Endothelial cell of umbilical vein (primary cell): ENCODE data around the gene CDK5R2. TPM values are rescaled to one million over a fixed set of nuclear protein-coding genes. Genes with fewer than 3 reads are reported as not detected.

Source experiments
- BruUV-seq: library from RNA; stranded (reverse); fragments of 400-500 nt; replicated peaks from 2 replicates; lab custom pipeline; 2021; lab: Mats Ljungman, UMichigan
- CTCF ChIA-PET: fragments of 300-600, 350-600 bp; sonication (Branson Sonifier 250); formaldehyde crosslinking; loops from one replicate; lab custom pipeline; 2021; ENCODE audit warnings: antibody characterized with exemption, inconsistent platforms; lab: Charles Lee
- POLR2A ChIA-PET: fragments of 300-600, 350-600 bp; sonication (Branson Sonifier 250); formaldehyde crosslinking; loops from one replicate; lab custom pipeline; 2021; ENCODE audit warnings: antibody characterized with exemption, inconsistent platforms; lab: Charles Lee
- DNase-seq: peaks from one replicate; pipeline ENCODE4 v3.0.0-alpha.2; 2011; ENCODE audit warnings: low read depth, low spot score
- FAIRE-seq: peaks from 2 replicates; lab custom pipeline; 2011; peaks lifted over from hg19 to GRCh38; lab: Jason Lieb, UNC
- H2AFZ ChIP-seq: 2 replicates; pipeline ENCODE4 v1.6.0; 2012; ENCODE audit warnings: low read depth, low read length, control low read depth, inconsistent platforms
- H3K27ac ChIP-seq: 2 replicates; pipeline ENCODE4 v1.5.1; 2011; ENCODE audit warnings: low read depth, mild to moderate bottlenecking, control low read depth, low read length, moderate library complexity; ENCODE audit not compliant: insufficient read depth
- H3K27me3 ChIP-seq, 2 experiments: 2 replicates each; pipeline versions ENCODE4 v1.6.0 to v1.6.1; 2011; ENCODE audit warnings: low read length in 2 of 2, mixed read lengths in 1 of 2; ENCODE audit not compliant: control insufficient read depth in 2 of 2, insufficient read depth in 2 of 2
- H3K36me3 ChIP-seq, 2 experiments: 2 replicates in 1 of 2; 3 replicates in 1 of 2; pipeline ENCODE4 v1.5.1; 2011; ENCODE audit warnings: low read length in 2 of 2, mild to moderate bottlenecking in 1 of 2, moderate library complexity in 1 of 2; ENCODE audit not compliant: control insufficient read depth in 2 of 2, insufficient read depth in 2 of 2; ENCODE audit errors: extremely low read depth in 1 of 2
- H3K4me1 ChIP-seq: 3 replicates; pipeline ENCODE4 v1.5.1; 2011; ENCODE audit warnings: mild to moderate bottlenecking, low read length; ENCODE audit not compliant: control insufficient read depth, insufficient read depth; ENCODE audit errors: extremely low read depth
- H3K4me2 ChIP-seq: 2 replicates; pipeline ENCODE4 v1.6.1; 2011; ENCODE audit warnings: low read length, control low read depth, mixed read lengths; ENCODE audit not compliant: insufficient read depth
- H3K4me3 ChIP-seq, 3 experiments: fragments of 200-600 bp in 1 of 3; sonication (generic), shearing (Covaris generic) in 1 of 3; replicated peaks in 1 of 3; 2 replicates each; pipeline ENCODE4 v1.5.1; 2011 to 2016; ENCODE audit warnings: control low read depth in 3 of 3, low read length in 3 of 3, mild to moderate bottlenecking in 2 of 3, inconsistent platforms in 1 of 3, low read depth in 1 of 3, moderate library complexity in 1 of 3; ENCODE audit not compliant: insufficient read depth in 1 of 3
- H3K79me2 ChIP-seq: 2 replicates; pipeline ENCODE4 v1.6.0; 2012; ENCODE audit warnings: low read length, inconsistent platforms; ENCODE audit not compliant: control insufficient read depth, insufficient read depth
- H3K9ac ChIP-seq: replicated peaks from 2 replicates; pipeline ENCODE3; 2011; ENCODE audit warnings: low read length, control low read depth; ENCODE audit not compliant: insufficient read depth; ENCODE audit errors: extremely low read depth
- H3K9me1 ChIP-seq: replicated peaks from 3 replicates; pipeline ENCODE4 v1.6.0; 2011; ENCODE audit warnings: mild to moderate bottlenecking, low read length; ENCODE audit not compliant: control insufficient read depth, insufficient read depth; ENCODE audit errors: extremely low read depth
- H3K9me3 ChIP-seq: replicated peaks from 2 replicates; pipeline ENCODE4 v1.5.1; 2012; ENCODE audit warnings: low read length, inconsistent platforms; ENCODE audit not compliant: control insufficient read depth, insufficient read depth
- H4K20me1 ChIP-seq: replicated peaks from 2 replicates; pipeline ENCODE3; 2011; ENCODE audit warnings: mild to moderate bottlenecking, low read length; ENCODE audit not compliant: control insufficient read depth, insufficient read depth; ENCODE audit errors: extremely low read depth
- EZH2 ChIP-seq: IDR thresholded peaks from 2 replicates; pipeline ENCODE4 v1.6.1; 2012; ENCODE audit warnings: borderline replicate concordance, low read depth, mild to moderate bottlenecking, moderate library complexity, low read length, inconsistent platforms; ENCODE audit not compliant: severe bottlenecking
- FOS ChIP-seq: IDR thresholded peaks from 2 replicates; pipeline ENCODE4 v1.6.1; 2011; ENCODE audit warnings: mild to moderate bottlenecking, low read length, moderate library complexity, borderline replicate concordance; ENCODE audit not compliant: insufficient read depth
- GATA2 ChIP-seq: IDR thresholded peaks from 2 replicates; pipeline ENCODE4 v1.7.0; 2011; ENCODE audit warnings: low read depth, mild to moderate bottlenecking, moderate library complexity, mixed read lengths, low read length; ENCODE audit not compliant: insufficient read length, insufficient read depth
- JUN ChIP-seq: IDR thresholded peaks from 2 replicates; pipeline ENCODE4 v1.6.1; 2011; ENCODE audit warnings: borderline replicate concordance, low read depth; ENCODE audit not compliant: insufficient read length, insufficient read depth
- MYC ChIP-seq: IDR thresholded peaks from one replicate; pipeline ENCODE4 v1.6.1; 2011; ENCODE audit warnings: mild to moderate bottlenecking, low read depth, low read length
- POLR2A ChIP-seq: IDR thresholded peaks from 2 replicates; pipeline ENCODE4 v1.6.1; 2012; ENCODE audit warnings: low read depth, mild to moderate bottlenecking, control low read depth, low read length
- POLR2AphosphoS5 ChIP-seq: IDR thresholded peaks from 2 replicates; pipeline ENCODE4 v1.6.1; 2012; ENCODE audit warnings: low read depth, mild to moderate bottlenecking, control low read depth, low read length, moderate library complexity; ENCODE audit not compliant: insufficient read depth
- dilution Hi-C: fragments of 300-500 bp; cut with MboI; formaldehyde crosslinking; loops from one replicate; pipeline ENCODE4 v1.15.0; 2019; ENCODE audit warnings: low sequenced_read_pairs; ENCODE audit not compliant: extremely low pct_ligation_motif_present
- intact Hi-C: fragments of 100-400 bp; cut with micrococcal nuclease; formaldehyde crosslinking; loops from one replicate; pipeline ENCODE4 v1.10.0; 2022
- polyA plus RNA-seq, 4 experiments: library from polyadenylated mRNA; depleted of rRNA in 3 of 4; stranded (reverse) in 3 of 4; unstranded in 1 of 4; fragments of >200 nt; gene quantifications; 2 replicates each; pipeline versions ENCODE4 v1.2.1 to v1.2.3, GENCODE V29; 2011 to 2012; ENCODE audit warnings: missing spikeins in 1 of 4
- total RNA-seq: library from RNA; stranded (reverse); gene quantifications from 2 replicates; pipeline ENCODE4 v1.2.3, GENCODE V29; 2021
- TF ChIP-seq, protein P1 (sequence below): IDR thresholded peaks from 2 replicates; pipeline ENCODE4 v1.6.1; 2011; ENCODE audit not compliant: insufficient read depth, insufficient read length
- TF ChIP-seq, protein P2 (sequence below), 2 donors: IDR thresholded peaks; 1 replicate in 1 of 2; 2 replicates in 1 of 2; pipeline ENCODE4 v1.5.1; 2011; ENCODE audit warnings: low read length in 2 of 2, mild to moderate bottlenecking in 2 of 2, moderate library complexity in 2 of 2, control low read depth in 1 of 2, inconsistent platforms in 1 of 2, low read depth in 1 of 2; ENCODE audit not compliant: insufficient read depth in 1 of 2; ENCODE audit errors: extremely low read depth in 1 of 2

CDK5R2 gene
- total and polyA plus RNA-seq, 2 donors (not counting 3 experiments of a cell fraction or from before 2014, with no cell fraction given): 0.03 TPM; not detected in 1

DNA sequence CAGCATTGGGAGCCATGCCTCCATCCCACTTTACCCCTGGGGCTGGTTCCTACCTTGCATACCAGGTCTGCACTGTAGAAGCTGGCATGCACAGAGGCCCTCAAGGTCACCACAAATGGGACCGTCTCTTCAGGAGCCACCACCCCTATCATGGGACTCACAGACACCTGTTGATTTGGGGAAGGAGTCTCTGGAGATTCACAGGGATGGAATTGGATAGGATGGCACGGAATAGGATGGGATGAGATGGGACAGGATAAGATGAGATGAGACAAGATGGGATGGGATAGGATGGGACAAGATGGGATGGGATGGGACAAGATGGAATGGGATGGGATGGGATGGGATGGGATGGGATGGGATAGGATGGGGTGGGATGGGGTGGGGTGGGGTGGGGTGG is 49.8 kb downstream of the CDK5R2 start:
- no peaks in the 10 kb centered on the region for H3K9me1 ChIP-seq
- ChIA-PET POLR2A (no interaction called here), CTCF (interaction anchor here (1.4 to 4.5 kb wide), 3 partner anchors 9 to 146 kb away, joined by 3 to 17 read pairs (median 13); no protein-coding TSS in a partner anchor)
- H3K27ac ChIP-seq: no peak overlapping the region
- no TSS peak for BruUV-seq
- peaks cover 3 to 4% of the 10 kb centered on the region in 2 experiments for H3K27me3 ChIP-seq
- H3K4me1 ChIP-seq: no peaks in the 10 kb centered on the region
- no peaks in the 10 kb centered on the region for H3K79me2 ChIP-seq
- no peaks in the 10 kb centered on the region for H4K20me1 ChIP-seq
- H3K36me3 ChIP-seq: no peaks in the 10 kb centered on the region
- H3K9ac ChIP-seq: no peak overlapping the region
- intact Hi-C loops (no loop called here), dilution Hi-C loops (no loop called here)
- TF ChIP-seq POLR2AphosphoS5 (no peak), MYC (no peak), GATA2 (no peak), EZH2 (no peak), JUN (no peak), FOS (no peak), POLR2A (no peak)
- TF ChIP-seq, protein P1, sequence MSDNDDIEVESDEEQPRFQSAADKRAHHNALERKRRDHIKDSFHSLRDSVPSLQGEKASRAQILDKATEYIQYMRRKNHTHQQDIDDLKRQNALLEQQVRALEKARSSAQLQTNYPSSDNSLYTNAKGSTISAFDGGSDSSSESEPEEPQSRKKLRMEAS: no peak
- TF ChIP-seq, protein P2, sequence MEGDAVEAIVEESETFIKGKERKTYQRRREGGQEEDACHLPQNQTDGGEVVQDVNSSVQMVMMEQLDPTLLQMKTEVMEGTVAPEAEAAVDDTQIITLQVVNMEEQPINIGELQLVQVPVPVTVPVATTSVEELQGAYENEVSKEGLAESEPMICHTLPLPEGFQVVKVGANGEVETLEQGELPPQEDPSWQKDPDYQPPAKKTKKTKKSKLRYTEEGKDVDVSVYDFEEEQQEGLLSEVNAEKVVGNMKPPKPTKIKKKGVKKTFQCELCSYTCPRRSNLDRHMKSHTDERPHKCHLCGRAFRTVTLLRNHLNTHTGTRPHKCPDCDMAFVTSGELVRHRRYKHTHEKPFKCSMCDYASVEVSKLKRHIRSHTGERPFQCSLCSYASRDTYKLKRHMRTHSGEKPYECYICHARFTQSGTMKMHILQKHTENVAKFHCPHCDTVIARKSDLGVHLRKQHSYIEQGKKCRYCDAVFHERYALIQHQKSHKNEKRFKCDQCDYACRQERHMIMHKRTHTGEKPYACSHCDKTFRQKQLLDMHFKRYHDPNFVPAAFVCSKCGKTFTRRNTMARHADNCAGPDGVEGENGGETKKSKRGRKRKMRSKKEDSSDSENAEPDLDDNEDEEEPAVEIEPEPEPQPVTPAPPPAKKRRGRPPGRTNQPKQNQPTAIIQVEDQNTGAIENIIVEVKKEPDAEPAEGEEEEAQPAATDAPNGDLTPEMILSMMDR (IDR thresholded peaks at IDR 0.05; ENCODE audit: extremely low read depth in 1 of 2, insufficient read depth in 1 of 2, low read depth in 1 of 2, low read length in 2 of 2): no peak
- no peak overlapping the region for H3K4me3 ChIP-seq
- H3K9me3 ChIP-seq: no peaks in the 10 kb centered on the region
- no peak overlapping the region for H2AFZ ChIP-seq
- FAIRE-seq: no peak
- no peak for DNase-seq
- no peak overlapping the region for H3K4me2 ChIP-seq
